GM19468 (cell line): ENCODE results near the gene IL1A.

Experiments used
- ATAC-seq: cut with Tn5 transposase; IDR thresholded peaks from one replicate; pipeline ENCODE4 v1.9.1; 2021; ENCODE audit warnings: mild to moderate bottlenecking, moderate library complexity, moderate number of reproducible peaks; ENCODE audit not compliant: unreplicated experiment; ENCODE audit errors: extremely low read depth

The IL1A gene

GRCh38 chr2:112730216-112730615 lies 54.1 kb downstream of the IL1A start:
- ATAC-seq, result no peak

- no peak for ATAC-seq
Observed at GRCh38 chr2:112728378-112729175, 55.7 kb downstream of the IL1A start.

GRCh38 chr2:112728029-112728362 lies 56.3 kb downstream of the IL1A start:
- ATAC-seq, result no peak

GRCh38 chr2:112727276-112728028 lies 56.8 kb downstream of the IL1A start:
- ATAC-seq, result no peak

GRCh38 chr2:112726487-112727190 lies 57.7 kb downstream of the IL1A start:
- ATAC-seq, result peak; percentile 87

GRCh38 chr2:112725545-112726457 lies 58.5 kb downstream of the IL1A start:
- ATAC-seq, result no peak

GRCh38 chr2:112724591-112725525 lies 59.4 kb downstream of the IL1A start:
- no peak for ATAC-seq

GRCh38 chr2:112723995-112724394 lies 60.3 kb downstream of the IL1A start:
- ATAC-seq, result no peak
